ENCODE measurements around the gene MZT2A. TPM values are rescaled to one million over a fixed set of nuclear protein-coding genes. Genes with fewer than 3 reads are reported as not detected.

Gene MZT2A
- total and polyA plus RNA-seq, 9 of the 15 experiments (the other 6 are each of a cell fraction or from before 2014, with no cell fraction given) = 5.8 to 355 (median 101) TPM

DNA sequence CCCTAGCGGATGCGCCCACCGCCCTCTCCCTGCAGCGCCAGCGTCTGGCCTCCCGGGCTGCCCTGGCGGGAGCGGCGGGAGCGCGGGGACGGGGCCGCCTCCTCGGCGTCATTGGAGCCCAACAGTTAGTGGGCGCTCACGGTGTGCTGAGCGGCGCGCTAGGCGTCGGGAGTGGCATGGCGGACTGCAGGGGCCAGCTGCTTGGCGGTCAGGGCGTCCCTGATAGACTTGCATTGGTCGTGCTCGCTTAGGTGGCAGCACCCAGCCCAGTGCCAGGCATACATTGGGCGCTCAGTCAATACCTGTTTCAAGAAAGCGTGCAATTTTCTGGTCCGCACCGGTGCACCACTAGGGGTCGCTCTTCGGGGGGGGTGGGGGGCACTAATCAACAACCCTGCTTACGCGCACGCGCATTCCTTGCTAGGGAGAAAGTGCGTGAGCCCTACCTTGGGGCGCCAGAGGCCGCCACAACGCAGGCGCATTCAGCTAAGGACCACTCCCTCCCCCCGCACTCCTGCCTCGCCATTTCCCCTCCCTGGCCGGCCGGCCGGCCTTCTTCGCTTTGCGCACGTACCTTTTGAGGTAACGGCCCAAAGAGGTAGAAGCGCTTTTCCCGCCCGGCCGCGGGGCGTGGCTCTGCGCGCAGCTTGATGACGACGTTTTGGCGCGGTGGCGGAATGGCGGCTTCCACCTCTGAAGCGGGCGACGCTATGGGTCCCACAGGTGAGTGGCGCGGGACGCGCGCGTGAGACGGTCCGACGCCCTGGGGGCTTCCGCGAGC, 411 bp upstream of the MZT2A start (continued):
- no peak for TF ChIP-seq ZNF184 (CRISPR knock-in tag; IDR thresholded peaks at IDR 0.05)
- peak; percentile 71 for TF ChIP-seq FIP1L1 (IDR thresholded peaks at IDR 0.05; ENCODE audit: low read depth, low read length, poor library complexity, severe bottlenecking)
- peak; percentile 69; the same call in 1 of the 2 replicates for TF ChIP-seq FOXK1 (CRISPR knock-in tag; IDR thresholded peaks at IDR 0.05; ENCODE audit: borderline replicate concordance)
- TF ChIP-seq TBL1XR1 (IDR thresholded peaks at IDR 0.05; ENCODE audit: low read length in 2 of 2) = peak in 1 of 2 experiments; percentile 77; a peak in 1 of 4 replicates
- 0 out of 2 replicates have a peak, but pooled peaks have one; percentile 14 for TF ChIP-seq TEAD4 (IDR thresholded peaks at IDR 0.05; ENCODE audit: low read length)
- no peak for TF ChIP-seq TEAD4 (CRISPR knock-in tag; IDR thresholded peaks at IDR 0.05; ENCODE audit: borderline replicate concordance)
- TF ChIP-seq CXXC5 (CRISPR knock-in tag; IDR thresholded peaks at IDR 0.05) = peak; percentile 90
- peak; percentile 43 for TF ChIP-seq POLR2B (IDR thresholded peaks at IDR 0.05; ENCODE audit: low read depth, partially characterized antibody)
- TF ChIP-seq, protein P1, sequence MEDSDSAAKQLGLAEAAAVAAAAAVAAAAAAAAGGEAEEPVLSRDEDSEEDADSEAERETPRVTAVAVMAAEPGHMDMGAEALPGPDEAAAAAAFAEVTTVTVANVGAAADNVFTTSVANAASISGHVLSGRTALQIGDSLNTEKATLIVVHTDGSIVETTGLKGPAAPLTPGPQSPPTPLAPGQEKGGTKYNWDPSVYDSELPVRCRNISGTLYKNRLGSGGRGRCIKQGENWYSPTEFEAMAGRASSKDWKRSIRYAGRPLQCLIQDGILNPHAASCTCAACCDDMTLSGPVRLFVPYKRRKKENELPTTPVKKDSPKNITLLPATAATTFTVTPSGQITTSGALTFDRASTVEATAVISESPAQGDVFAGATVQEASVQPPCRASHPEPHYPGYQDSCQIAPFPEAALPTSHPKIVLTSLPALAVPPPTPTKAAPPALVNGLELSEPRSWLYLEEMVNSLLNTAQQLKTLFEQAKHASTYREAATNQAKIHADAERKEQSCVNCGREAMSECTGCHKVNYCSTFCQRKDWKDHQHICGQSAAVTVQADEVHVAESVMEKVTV (CRISPR knock-in tag; IDR thresholded peaks at IDR 0.05) = no peak
- TF ChIP-seq SIX5 (IDR thresholded peaks at IDR 0.05; ENCODE audit: borderline replicate concordance in 1 of 2, insufficient read depth in 1 of 2, low read depth in 1 of 2, low read length in 2 of 2) = peak in 1 of 2 experiments; percentile 29; a peak in 1 of 4 replicates
- TF ChIP-seq BRD9 (IDR thresholded peaks at IDR 0.05; ENCODE audit: low read depth, partially characterized antibody) = peak; percentile 20
- no peak for TF ChIP-seq NELFE (IDR thresholded peaks at IDR 0.05; ENCODE audit: insufficient read depth, insufficient read length)
- TF ChIP-seq, protein P2, sequence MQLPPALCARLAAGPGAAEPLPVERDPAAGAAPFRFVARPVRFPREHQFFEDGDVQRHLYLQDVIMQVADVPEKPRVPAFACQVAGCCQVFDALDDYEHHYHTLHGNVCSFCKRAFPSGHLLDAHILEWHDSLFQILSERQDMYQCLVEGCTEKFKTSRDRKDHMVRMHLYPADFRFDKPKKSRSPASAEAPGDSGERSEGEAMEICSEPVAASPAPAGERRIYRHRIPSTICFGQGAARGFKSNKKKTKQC (CRISPR knock-in tag; IDR thresholded peaks at IDR 0.05) = peak; percentile 70; the same call in 1 of the 2 replicates
- TF ChIP-seq, protein P3, sequence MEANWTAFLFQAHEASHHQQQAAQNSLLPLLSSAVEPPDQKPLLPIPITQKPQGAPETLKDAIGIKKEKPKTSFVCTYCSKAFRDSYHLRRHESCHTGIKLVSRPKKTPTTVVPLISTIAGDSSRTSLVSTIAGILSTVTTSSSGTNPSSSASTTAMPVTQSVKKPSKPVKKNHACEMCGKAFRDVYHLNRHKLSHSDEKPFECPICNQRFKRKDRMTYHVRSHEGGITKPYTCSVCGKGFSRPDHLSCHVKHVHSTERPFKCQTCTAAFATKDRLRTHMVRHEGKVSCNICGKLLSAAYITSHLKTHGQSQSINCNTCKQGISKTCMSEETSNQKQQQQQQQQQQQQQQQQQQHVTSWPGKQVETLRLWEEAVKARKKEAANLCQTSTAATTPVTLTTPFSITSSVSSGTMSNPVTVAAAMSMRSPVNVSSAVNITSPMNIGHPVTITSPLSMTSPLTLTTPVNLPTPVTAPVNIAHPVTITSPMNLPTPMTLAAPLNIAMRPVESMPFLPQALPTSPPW (CRISPR knock-in tag; IDR thresholded peaks at IDR 0.05) = peak; percentile 98
- TF ChIP-seq, protein P4, sequence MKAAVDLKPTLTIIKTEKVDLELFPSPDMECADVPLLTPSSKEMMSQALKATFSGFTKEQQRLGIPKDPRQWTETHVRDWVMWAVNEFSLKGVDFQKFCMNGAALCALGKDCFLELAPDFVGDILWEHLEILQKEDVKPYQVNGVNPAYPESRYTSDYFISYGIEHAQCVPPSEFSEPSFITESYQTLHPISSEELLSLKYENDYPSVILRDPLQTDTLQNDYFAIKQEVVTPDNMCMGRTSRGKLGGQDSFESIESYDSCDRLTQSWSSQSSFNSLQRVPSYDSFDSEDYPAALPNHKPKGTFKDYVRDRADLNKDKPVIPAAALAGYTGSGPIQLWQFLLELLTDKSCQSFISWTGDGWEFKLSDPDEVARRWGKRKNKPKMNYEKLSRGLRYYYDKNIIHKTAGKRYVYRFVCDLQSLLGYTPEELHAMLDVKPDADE (conservative IDR thresholded peaks at IDR 0.05; ENCODE audit: control insufficient read depth, low read depth, low read length) = peak; percentile 29; the same call in 1 of the 2 replicates
- peak; percentile 72; the same call in 1 of the 2 replicates for TF ChIP-seq PHF8 (IDR thresholded peaks at IDR 0.05; ENCODE audit: borderline replicate concordance, low read length)
- TF ChIP-seq SMARCA5 (IDR thresholded peaks at IDR 0.05) = peak; percentile 74; the same call in 1 of the 2 replicates
- TF ChIP-seq ZNF668 (CRISPR knock-in tag; IDR thresholded peaks at IDR 0.05) = no peak
- peak; percentile 72; the same call in 1 of the 2 replicates for TF ChIP-seq NR3C1 (CRISPR knock-in tag; IDR thresholded peaks at IDR 0.05)
- TF ChIP-seq, protein P5, sequence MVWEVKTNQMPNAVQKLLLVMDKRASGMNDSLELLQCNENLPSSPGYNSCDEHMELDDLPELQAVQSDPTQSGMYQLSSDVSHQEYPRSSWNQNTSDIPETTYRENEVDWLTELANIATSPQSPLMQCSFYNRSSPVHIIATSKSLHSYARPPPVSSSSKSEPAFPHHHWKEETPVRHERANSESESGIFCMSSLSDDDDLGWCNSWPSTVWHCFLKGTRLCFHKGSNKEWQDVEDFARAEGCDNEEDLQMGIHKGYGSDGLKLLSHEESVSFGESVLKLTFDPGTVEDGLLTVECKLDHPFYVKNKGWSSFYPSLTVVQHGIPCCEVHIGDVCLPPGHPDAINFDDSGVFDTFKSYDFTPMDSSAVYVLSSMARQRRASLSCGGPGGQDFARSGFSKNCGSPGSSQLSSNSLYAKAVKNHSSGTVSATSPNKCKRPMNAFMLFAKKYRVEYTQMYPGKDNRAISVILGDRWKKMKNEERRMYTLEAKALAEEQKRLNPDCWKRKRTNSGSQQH (CRISPR knock-in tag; IDR thresholded peaks at IDR 0.05) = 0 out of 2 replicates have a peak, but pooled peaks have one; percentile 26
- TF ChIP-seq ZNF12 (CRISPR knock-in tag; IDR thresholded peaks at IDR 0.05) = no peak; the same call in 1 of the 2 replicates

Data from K562 (cell line).